ENCODE results near the gene UEVLD. TPM values are rescaled to one million over a fixed set of nuclear protein-coding genes. Genes with fewer than 3 reads are reported as not detected.

The UEVLD gene
- total RNA-seq, 2 donors from 2014 or later, result 28.1 to 37.1 TPM

DNA sequence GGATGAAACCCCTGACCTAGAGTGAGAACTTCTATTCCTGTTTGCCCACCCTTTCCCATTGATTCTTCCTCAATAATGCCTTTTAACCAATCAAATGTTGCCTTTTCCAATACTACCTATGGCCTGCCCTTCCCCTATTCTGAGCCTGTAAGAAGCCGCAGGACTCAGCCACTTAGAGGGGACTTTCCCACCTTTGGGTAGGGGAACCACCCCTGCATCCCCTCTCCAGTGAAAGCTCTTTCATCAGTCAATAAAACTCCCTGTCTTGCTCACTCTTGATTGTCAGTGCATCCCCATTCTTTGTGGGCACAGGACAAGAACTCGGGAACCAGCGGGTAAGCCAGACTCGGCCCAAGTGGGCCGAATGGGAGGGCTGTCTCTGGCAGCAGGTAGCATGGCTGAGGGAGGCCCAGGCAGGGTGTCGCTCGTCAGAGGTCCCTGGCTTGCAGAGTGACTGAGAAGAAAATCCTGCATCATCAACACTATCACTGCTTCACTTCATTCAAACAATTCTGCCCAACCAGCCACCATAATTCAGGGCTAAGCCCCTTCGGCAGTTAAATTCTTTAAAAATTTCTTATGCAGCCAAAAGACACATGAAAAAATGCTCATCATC is 102.5 kb downstream of the UEVLD start:
- no peak for DNase-seq (ENCODE audit: low spot score)
- Histone ChIP-seq H3K4me1 (replicated peaks) (no peaks in the 10 kb centered on the region), H3K27me3 (replicated peaks; ENCODE audit: insufficient read depth) (no peaks in the 10 kb centered on the region), H3K36me3 (peaks cover 3 to 5% of the 10 kb centered on the region in 2 donors), H3K4me3 (no peak overlapping the region), H3K27ac (no peak overlapping the region), H3K9me3 (no peaks in the 10 kb centered on the region)
- WGBS, result 96% methylated on average over 8 of the region's 8 CpGs
- no peak for TF ChIP-seq POLR2A (IDR thresholded peaks at IDR 0.05)
- TF ChIP-seq POLR2AphosphoS5 (IDR thresholded peaks at IDR 0.05), result no peak
- TF ChIP-seq CTCF (IDR thresholded peaks at IDR 0.05), result no peak
- intact Hi-C loops (cut with DNase I), result no loop called here

Other genes starting within 250 kb of the UEVLD start
- 100 to 1,000 TPM; 182 to 192 TPM for gene LDHA, start 194.2 kb downstream of the UEVLD start, total RNA-seq
- gene LDHC, start 176.4 kb downstream of the UEVLD start, total RNA-seq, result 10 to 100 TPM in 1 of 2 donors, not detected in 1; 34.5 TPM
- gene LDHAL6A, start 132.9 kb downstream of the UEVLD start, total RNA-seq, result under 1 TPM in 1 of 2 donors, not detected in 1; 0.23 TPM
- 10 to 100 TPM; 60.5 to 94.5 TPM for gene TSG101, start 61.8 kb downstream of the UEVLD start, total RNA-seq
- 1 to 10 TPM in 1 of 2 donors, under 1 TPM in 1; 0.82 to 7.3 TPM for gene MISFA, start 11.1 kb upstream of the UEVLD start, total RNA-seq
- 10 to 100 TPM; 18.0 to 19.3 TPM for gene SPTY2D1, start 45.6 kb upstream of the UEVLD start, total RNA-seq
- gene TMEM86A, start 110.0 kb upstream of the UEVLD start, total RNA-seq, result 1 to 10 TPM; 3.2 to 6.5 TPM
- gene IGSF22, start 137.5 kb upstream of the UEVLD start, total RNA-seq, result 1 to 10 TPM in 1 of 2 donors, under 1 TPM in 1; 0.82 to 1.1 TPM
- 1 to 10 TPM in 1 of 2 donors, under 1 TPM in 1; 0.77 to 4.8 TPM for gene PTPN5, start 203.1 kb upstream of the UEVLD start, total RNA-seq